Gastroesophageal sphincter (tissue), 3 donors: Measurements from ENCODE around the gene DAPK2.

ENCODE experiments used
- CTCF ChIP-seq, 4 experiments: fragments of 200-600 bp in 2 of 4; fragments of 450-650 bp in 2 of 4; sonication (generic) in 1 of 4; IDR thresholded peaks; one replicate each; pipeline ENCODE4 v1.5.1; 2017 to 2019; ENCODE audit warnings: antibody characterized with exemption in 4 of 4, mild to moderate bottlenecking in 2 of 4, moderate library complexity in 2 of 4
- EP300 ChIP-seq: sonication (generic); formaldehyde crosslinking; IDR thresholded peaks from one replicate; pipeline ENCODE4 v1.6.1; 2017; ENCODE audit warnings: antibody characterized with exemption, mild to moderate bottlenecking
- POLR2A ChIP-seq, 2 donors: fragments of 450-650 bp; IDR thresholded peaks; one replicate each; pipeline ENCODE4 v1.6.1; 2017; ENCODE audit warnings: antibody characterized with exemption in 2 of 2, mild to moderate bottlenecking in 2 of 2, moderate library complexity in 1 of 2
- POLR2AphosphoS5 ChIP-seq: sonication (generic); formaldehyde crosslinking; IDR thresholded peaks from one replicate; pipeline ENCODE4 v1.6.1; 2017; ENCODE audit warnings: antibody characterized with exemption

GRCh38 chr15:63904042-63904441, 142.2 kb downstream of the DAPK2 start:
- no peak for TF ChIP-seq POLR2A (IDR thresholded peaks at IDR 0.05)
- TF ChIP-seq CTCF (IDR thresholded peaks at IDR 0.05): no peak
- no peak for TF ChIP-seq POLR2AphosphoS5
- TF ChIP-seq EP300: no peak
